HUES6 (cell line): ENCODE data around the gene DUSP3.
"Not testable (repeated sequence)": the region's sequence is repeated elsewhere in the genome, so short reads cannot be mapped to it uniquely, and the experiment has no call there.

Experiments used
- H3K27ac ChIP-seq: 2 replicates; pipeline ENCODE4 v1.7.0; 2013; ENCODE audit warnings: low read depth, mild to moderate bottlenecking, low read length, inconsistent platforms
- H3K27me3 ChIP-seq: 2 replicates; pipeline ENCODE4 v1.6.1; 2013; ENCODE audit warnings: low read length; ENCODE audit not compliant: control insufficient read depth, insufficient read depth
- H3K36me3 ChIP-seq: 2 replicates; pipeline ENCODE4 v1.6.1; 2013; ENCODE audit warnings: low read length; ENCODE audit not compliant: control insufficient read depth, insufficient read depth
- H3K4me1 ChIP-seq: 2 replicates; pipeline ENCODE4 v1.6.1; 2013; ENCODE audit warnings: low read length; ENCODE audit not compliant: control insufficient read depth, insufficient read depth
- H3K4me3 ChIP-seq: 2 replicates; pipeline ENCODE4 v1.5.1; 2013; ENCODE audit warnings: low read depth, low read length
- H3K9ac ChIP-seq: one replicate; pipeline ENCODE4 v1.6.1; 2013; ENCODE audit warnings: mild to moderate bottlenecking, low read length
- H3K9me3 ChIP-seq: 2 replicates; pipeline ENCODE4 v1.6.1; 2013; ENCODE audit warnings: low read depth, low read length; ENCODE audit not compliant: control insufficient read depth, insufficient read depth

Gene DUSP3

DNA sequence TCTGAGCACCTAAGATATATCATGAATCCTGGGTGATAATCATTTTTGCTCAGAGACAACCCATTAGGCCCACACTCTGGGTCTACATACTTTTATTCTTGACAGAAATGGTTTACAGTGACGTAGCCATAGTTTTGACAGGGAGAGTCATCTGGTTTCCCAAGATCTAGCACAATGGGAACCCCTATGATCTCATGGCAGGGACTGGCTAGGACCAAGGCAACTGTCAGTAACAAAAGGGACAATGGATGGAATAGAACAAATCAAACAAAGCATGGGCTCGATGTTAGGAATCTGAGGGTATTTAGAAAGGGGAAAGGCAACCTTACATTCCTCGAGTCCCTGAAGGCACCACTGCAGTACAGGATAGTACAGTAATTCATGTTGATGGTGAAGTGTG lies 22.0 kb upstream of the DUSP3 start:
- H3K9me3 ChIP-seq: peaks cover 6% of the 10 kb centered on the region
- no peaks in the 10 kb centered on the region for H3K36me3 ChIP-seq
- no peaks in the 10 kb centered on the region for H3K27me3 ChIP-seq
- peaks cover 30% of the 10 kb centered on the region for H3K4me1 ChIP-seq
- H3K27ac ChIP-seq: no peak overlapping the region
- no peak overlapping the region for H3K9ac ChIP-seq
- H3K4me3 ChIP-seq: no peak overlapping the region

DNA sequence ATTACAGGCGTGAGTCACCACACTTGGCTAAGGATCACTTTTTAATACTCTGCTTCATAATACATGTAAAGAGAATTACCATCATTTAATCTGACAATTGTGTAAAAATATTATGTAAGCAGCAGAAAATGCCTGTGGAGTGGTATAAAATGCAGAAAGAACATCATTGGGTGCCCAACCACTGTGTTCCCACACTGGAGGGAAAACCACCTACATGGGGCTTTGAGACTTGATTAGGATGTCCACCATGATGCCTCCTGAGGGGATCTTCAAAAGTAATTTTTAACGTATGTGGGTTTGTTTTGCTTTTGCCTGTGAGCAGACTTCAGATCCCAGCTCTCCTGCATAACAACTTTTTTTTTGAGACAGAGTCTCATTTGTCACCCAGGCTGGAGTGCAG lies 20.3 kb upstream of the DUSP3 start:
- Histone ChIP-seq H3K9me3 (peaks cover 6% of the 10 kb centered on the region), H3K4me1 (peaks cover 22% of the 10 kb centered on the region), H3K27ac (no peak overlapping the region), H3K27me3 (no peaks in the 10 kb centered on the region), H3K9ac (no peak overlapping the region), H3K4me3 (no peak overlapping the region), H3K36me3 (no peaks in the 10 kb centered on the region)

DNA sequence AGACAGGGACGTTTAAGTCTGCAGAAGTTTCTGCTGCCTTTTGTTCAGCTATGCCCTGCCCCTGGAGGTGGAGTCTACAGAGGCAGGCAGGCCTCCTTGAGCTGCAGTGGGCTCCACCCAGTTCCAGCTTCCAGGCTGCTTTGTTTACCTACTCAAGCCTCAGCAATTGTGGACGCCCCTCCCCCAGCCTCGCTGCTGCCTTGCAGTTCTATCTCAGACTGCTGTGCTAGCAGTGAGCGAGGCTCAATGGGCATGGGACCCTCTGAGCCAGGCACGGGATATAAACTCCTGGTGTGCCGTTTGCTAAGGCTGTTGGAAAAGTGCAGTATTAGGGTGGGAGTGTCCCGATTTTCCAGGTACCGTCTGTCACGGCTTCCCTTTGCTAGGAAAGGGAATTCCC lies 19.2 kb upstream of the DUSP3 start:
- H3K27me3 ChIP-seq, H3K27ac ChIP-seq, H3K9ac ChIP-seq, H3K4me3 ChIP-seq, H3K9me3 ChIP-seq, H3K36me3 ChIP-seq: not testable (repeated sequence)
- H3K4me1 ChIP-seq: peaks cover 12% of the 10 kb centered on the region; the same call in 1 of the 2 replicates

DNA sequence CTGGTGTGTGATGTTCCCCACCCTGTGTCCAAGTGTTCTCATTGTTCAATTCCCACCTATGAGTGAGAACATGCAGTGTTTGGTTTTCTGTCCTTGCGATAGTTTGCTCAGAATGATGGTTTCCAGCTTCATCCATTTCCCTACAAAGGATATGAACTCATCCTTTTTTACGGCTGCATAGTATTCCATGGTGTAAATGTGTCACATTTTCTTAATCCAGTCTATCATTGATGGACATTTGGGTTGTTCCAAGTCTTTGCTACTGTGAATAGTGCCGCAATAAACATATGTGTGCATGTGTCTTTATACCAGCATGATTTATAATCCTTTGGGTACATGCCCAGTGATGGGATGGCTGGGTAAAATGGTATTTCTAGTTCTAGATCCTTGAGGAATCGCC lies 13.9 kb upstream of the DUSP3 start:
- H3K4me3 ChIP-seq, H3K4me1 ChIP-seq, H3K27me3 ChIP-seq, H3K27ac ChIP-seq, H3K36me3 ChIP-seq, H3K9me3 ChIP-seq, H3K9ac ChIP-seq: not testable (repeated sequence)

DNA sequence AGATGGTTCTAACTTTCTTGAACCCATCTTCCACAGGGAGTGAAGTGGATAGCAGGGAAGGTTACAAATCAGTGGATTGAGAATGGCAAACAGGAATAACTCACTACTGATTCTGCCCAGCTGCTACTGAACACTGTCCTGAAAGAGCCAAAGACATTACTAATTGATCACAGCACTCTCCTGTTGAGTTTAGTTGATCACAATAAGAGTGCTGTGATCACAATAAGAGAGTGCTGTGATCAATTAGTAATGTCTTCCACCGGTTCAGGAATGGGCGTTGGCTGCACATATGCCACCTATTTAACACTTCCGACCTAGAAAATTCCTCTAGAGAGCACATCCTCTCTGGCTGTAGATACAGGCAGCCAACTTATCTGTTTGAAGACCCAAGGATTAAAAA lies 12.8 kb upstream of the DUSP3 start:
- Histone ChIP-seq H3K9ac (no peak overlapping the region), H3K4me1 (peaks cover 3% of the 10 kb centered on the region), H3K9me3 (0 out of 2 replicates have a peak, but pooled peaks cover 3% of the 10 kb centered on the region), H3K27me3 (no peaks in the 10 kb centered on the region), H3K27ac (no peak overlapping the region), H3K36me3 (no peaks in the 10 kb centered on the region), H3K4me3 (no peak overlapping the region)

DNA sequence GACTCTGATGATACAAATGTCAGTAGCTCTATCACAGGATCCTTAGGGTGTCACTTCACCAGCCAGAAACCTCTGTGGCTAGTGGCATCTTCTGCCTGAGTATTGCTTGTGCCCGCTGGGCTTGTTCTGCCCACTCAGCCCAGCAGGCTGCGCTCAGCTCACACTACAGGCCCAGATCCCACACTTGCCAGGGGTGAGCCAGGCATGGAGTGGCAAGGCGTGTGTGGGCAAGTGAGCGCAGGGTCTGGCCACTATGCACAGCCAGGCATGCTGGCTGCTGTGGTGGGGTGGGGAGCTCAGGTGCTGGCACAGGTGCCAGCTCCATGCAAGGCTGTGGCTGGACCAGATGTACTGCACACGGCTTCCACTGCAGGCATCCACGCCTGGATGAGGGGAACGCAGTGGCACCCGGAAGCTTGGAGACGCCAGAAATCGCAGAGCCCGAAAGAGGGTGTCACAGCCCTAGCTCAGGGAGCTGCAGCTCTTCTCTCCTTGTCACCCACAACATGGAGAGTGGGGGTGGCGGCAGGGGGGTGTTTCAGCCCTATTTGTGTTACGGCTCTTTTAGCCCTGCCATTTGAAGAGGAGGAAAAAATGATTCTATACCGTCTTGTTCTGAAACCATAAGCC lies 11.6 kb upstream of the DUSP3 start:
- no peak overlapping the region for H3K4me3 ChIP-seq
- H3K9ac ChIP-seq: no peak overlapping the region
- no peaks in the 10 kb centered on the region for H3K27me3 ChIP-seq
- no peaks in the 10 kb centered on the region for H3K36me3 ChIP-seq
- H3K27ac ChIP-seq: no peak overlapping the region
- peaks cover 3% of the 10 kb centered on the region for H3K4me1 ChIP-seq
- H3K9me3 ChIP-seq: 0 out of 2 replicates have a peak, but pooled peaks cover 3% of the 10 kb centered on the region

DNA sequence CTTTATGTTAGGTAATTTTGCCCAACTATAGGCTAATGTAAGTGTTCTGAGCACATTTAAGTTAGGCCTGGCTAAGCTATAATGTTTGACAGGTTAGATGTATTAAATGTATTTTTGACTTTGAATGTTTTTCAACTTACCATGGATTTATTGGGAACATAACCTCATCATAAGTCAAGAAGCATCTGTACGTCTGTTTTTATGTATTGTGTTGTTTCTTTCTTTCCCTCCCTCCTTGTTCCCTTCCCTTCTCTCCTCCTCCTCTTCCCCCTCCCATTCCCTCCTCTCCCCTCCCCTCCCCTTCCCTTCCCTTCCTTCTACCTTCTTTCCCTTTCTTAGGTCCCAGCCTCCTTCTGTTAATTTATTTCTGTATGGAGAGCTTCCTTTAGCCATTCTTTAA lies 10.7 kb upstream of the DUSP3 start:
- Histone ChIP-seq H3K27ac (no peak overlapping the region), H3K9ac (no peak overlapping the region), H3K36me3 (no peaks in the 10 kb centered on the region), H3K27me3 (no peaks in the 10 kb centered on the region), H3K4me3 (no peak overlapping the region), H3K9me3 (0 out of 2 replicates have a peak, but pooled peaks cover 3% of the 10 kb centered on the region), H3K4me1 (peaks cover 3% of the 10 kb centered on the region)

DNA sequence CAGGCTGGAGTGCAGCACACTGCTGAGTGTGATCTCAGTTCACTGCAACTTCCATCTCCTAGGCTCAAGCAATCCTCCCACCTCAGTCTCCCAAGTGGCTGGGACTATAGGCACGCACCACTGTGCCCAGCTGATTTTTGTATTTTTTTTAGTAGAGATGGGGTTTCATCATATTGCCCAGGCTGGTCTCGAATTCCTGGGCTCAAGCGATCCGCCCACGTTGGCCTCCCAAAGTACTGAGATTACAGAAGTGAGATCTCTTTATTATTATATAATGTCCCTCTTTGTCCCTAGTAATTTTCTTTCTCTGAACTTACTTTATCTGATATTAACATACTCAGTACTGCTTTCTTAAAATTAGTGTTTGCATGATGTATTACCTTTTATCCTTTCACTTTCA lies 9.8 kb upstream of the DUSP3 start:
- Histone ChIP-seq H3K4me3 (no peak overlapping the region), H3K27me3 (no peaks in the 10 kb centered on the region), H3K9me3 (0 out of 2 replicates have a peak, but pooled peaks cover 3% of the 10 kb centered on the region), H3K4me1 (peaks cover 3% of the 10 kb centered on the region), H3K36me3 (no peaks in the 10 kb centered on the region), H3K27ac (no peak overlapping the region), H3K9ac (no peak overlapping the region)

DNA sequence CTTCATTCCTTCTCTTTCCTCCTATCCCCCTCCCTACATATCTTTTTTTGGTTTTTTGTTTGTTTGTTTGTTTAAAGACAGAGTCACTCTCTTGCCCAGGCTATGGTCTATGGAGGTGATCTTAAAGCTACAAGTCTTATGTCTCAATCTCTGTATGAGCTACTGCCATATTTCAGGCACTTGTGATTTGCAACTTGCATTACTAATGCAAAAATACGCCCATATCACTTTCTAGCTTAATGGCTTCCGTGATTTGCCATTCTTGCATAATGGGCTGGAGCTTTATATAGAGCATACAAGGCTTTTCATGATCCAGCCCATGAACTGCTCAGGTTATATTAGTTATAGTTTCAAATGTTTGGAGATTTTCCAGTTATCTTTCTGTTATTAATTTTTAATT lies 9.0 kb upstream of the DUSP3 start:
- Histone ChIP-seq H3K9me3 (0 out of 2 replicates have a peak, but pooled peaks cover 3% of the 10 kb centered on the region), H3K4me1 (peaks cover 3% of the 10 kb centered on the region), H3K27me3 (no peaks in the 10 kb centered on the region), H3K36me3 (no peaks in the 10 kb centered on the region), H3K27ac (no peak overlapping the region), H3K4me3 (no peak overlapping the region), H3K9ac (no peak overlapping the region)

DNA sequence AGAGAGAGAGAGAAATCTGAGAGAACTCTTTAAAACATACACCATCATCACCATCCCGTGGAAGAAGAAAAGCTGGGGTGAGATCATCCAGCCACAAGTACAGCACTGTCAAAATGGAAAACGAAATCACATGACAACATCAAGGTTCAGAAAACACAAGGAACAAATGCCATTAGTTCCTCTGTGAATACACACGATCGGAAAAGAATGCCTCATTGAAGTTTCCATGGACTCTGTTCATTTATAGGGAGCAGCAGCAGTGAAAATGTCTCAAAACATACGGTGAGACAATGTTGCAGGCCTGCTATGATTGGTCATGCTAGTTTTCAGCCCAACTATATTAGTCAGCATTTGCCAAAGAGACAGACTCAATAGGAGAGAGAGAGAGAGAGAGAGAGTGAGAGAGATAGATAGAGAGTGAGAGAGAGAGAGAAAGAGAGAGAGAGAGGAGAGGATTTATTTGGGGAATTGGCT lies 5.9 kb upstream of the DUSP3 start:
- no peak overlapping the region for H3K9ac ChIP-seq
- H3K9me3 ChIP-seq: 0 out of 2 replicates have a peak, but pooled peaks cover 3% of the 10 kb centered on the region
- no peak overlapping the region for H3K27ac ChIP-seq
- no peak overlapping the region for H3K4me3 ChIP-seq
- peaks cover 5% of the 10 kb centered on the region for H3K4me1 ChIP-seq
- H3K36me3 ChIP-seq: no peaks in the 10 kb centered on the region
- peaks cover 11% of the 10 kb centered on the region for H3K27me3 ChIP-seq

DNA sequence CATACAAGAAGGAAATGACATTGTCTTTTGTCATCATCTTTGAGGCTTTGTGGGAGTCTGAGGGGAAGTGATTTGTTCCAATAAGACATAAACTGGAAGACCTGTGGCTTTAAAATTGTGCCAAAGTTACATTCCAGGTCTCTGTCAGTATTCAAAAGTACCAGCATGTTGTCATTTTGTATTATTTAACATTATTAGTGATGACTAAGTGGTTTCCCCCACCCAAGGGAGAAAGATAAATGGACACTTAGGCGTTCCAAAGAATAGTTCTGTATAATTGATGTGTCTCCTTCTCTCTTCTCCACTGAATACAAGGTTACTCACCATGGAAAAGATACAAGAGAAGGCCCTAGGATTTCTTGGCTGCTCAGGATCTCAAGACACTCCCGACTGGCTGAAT lies 5.3 kb upstream of the DUSP3 start:
- no peak overlapping the region for H3K9ac ChIP-seq
- H3K27ac ChIP-seq: no peak overlapping the region
- H3K27me3 ChIP-seq: peaks cover 16% of the 10 kb centered on the region

More for the DNA sequence above, 5.3 kb upstream of the DUSP3 start:
- Histone ChIP-seq H3K9me3 (no peaks in the 10 kb centered on the region), H3K4me1 (peaks cover 9% of the 10 kb centered on the region), H3K36me3 (no peaks in the 10 kb centered on the region), H3K4me3 (no peak overlapping the region)
